IMR-90 (cell line): ENCODE results near the gene C16orf89. TPM values are rescaled to one million over a fixed set of nuclear protein-coding genes. Genes with fewer than 3 reads are reported as not detected.
A peak's percentile ranks its signal among the peaks of the same experiment; 100 is the strongest.

ENCODE experiments used
- ATAC-seq: fragments of 200-7000 bp; cut with Tn5 transposase; 2 replicates; pipeline ENCODE4 v1.9.1; 2020; ENCODE audit warnings: low read depth, mild to moderate bottlenecking, moderate library complexity
- BruUV-seq: library from RNA; stranded (reverse); fragments of 400-500 nt; replicated peaks from 2 replicates; lab custom pipeline; 2021; lab: Mats Ljungman, UMichigan
- CTCF ChIA-PET: fragments of 300-600 bp; formaldehyde crosslinking; extraction: SDS; loops from one replicate; lab custom pipeline; 2021; ENCODE audit warnings: antibody characterized with exemption; lab: Yijun Ruan, JAX
- POLR2A ChIA-PET: fragments of 300-600 bp; sonication (Branson Sonifier 250); formaldehyde crosslinking; loops from one replicate; lab custom pipeline; 2022; ENCODE audit warnings: antibody characterized with exemption; ENCODE audit not compliant: unreplicated experiment; lab: Charles Lee
- DNase-seq: peaks from one replicate; pipeline ENCODE4 v3.0.0; 2013
- H2AFZ ChIP-seq: replicated peaks from 2 replicates; pipeline ENCODE3; 2013; ENCODE audit warnings: low read length, mild to moderate bottlenecking; ENCODE audit not compliant: poor library complexity
- H2AK5ac ChIP-seq: 2 replicates; pipeline ENCODE4 v1.6.1; 2013; ENCODE audit warnings: low read depth, low read length, inconsistent platforms
- H2AK9ac ChIP-seq: replicated peaks from 2 replicates; pipeline ENCODE3; 2013; ENCODE audit warnings: mild to moderate bottlenecking, low read depth, low read length, moderate library complexity; ENCODE audit not compliant: poor library complexity
- H2BK120ac ChIP-seq: 2 replicates; pipeline ENCODE4 v1.6.1; 2013; ENCODE audit warnings: low read depth, low read length, inconsistent platforms
- H2BK15ac ChIP-seq: 3 replicates; pipeline ENCODE4 v1.6.1; 2013; ENCODE audit warnings: low read depth, low read length, inconsistent platforms
- H2BK20ac ChIP-seq: 2 replicates; pipeline ENCODE4 v1.6.1; 2013; ENCODE audit warnings: low read depth, mild to moderate bottlenecking, inconsistent platforms, low read length, moderate library complexity
- H2BK5ac ChIP-seq: 2 replicates; pipeline ENCODE4 v1.6.1; 2013; ENCODE audit warnings: mild to moderate bottlenecking, low read depth, low read length, inconsistent platforms; ENCODE audit not compliant: poor library complexity, severe bottlenecking
- H3K14ac ChIP-seq: replicated peaks from 2 replicates; pipeline ENCODE4 v1.6.1; 2013; ENCODE audit warnings: low read depth, low read length, inconsistent platforms
- H3K18ac ChIP-seq: 2 replicates; pipeline ENCODE4 v1.6.1; 2013; ENCODE audit warnings: low read depth, low read length, control low read depth
- H3K23ac ChIP-seq: 2 replicates; pipeline ENCODE4 v1.6.1; 2013; ENCODE audit warnings: low read depth, low read length, inconsistent platforms
- H3K27ac ChIP-seq: 2 replicates; pipeline ENCODE4 v1.5.1; 2013; ENCODE audit warnings: mild to moderate bottlenecking, control low read depth, low read length; ENCODE audit not compliant: insufficient read depth
- H3K27me3 ChIP-seq: 2 replicates; pipeline ENCODE4 v1.6.1; 2013; ENCODE audit warnings: low read length; ENCODE audit not compliant: control insufficient read depth, insufficient read depth
- H3K36me3 ChIP-seq: 2 replicates; pipeline ENCODE4 v1.6.1; 2013; ENCODE audit warnings: low read length, mixed read lengths; ENCODE audit not compliant: control insufficient read depth, insufficient read depth
- H3K4ac ChIP-seq: 2 replicates; pipeline ENCODE4 v1.6.1; 2013; ENCODE audit warnings: low read depth, low read length, inconsistent platforms
- H3K4me1 ChIP-seq: 2 replicates; pipeline ENCODE4 v1.6.1; 2013; ENCODE audit warnings: low read length, mixed read lengths; ENCODE audit not compliant: control insufficient read depth, insufficient read depth
- H3K4me2 ChIP-seq: 2 replicates; pipeline ENCODE4 v1.6.1; 2013; ENCODE audit warnings: low read depth, mild to moderate bottlenecking, control low read depth, low read length, moderate library complexity
- H3K4me3 ChIP-seq: 2 replicates; pipeline ENCODE4 v1.5.1; 2013; ENCODE audit warnings: low read depth, mild to moderate bottlenecking, control low read depth, low read length, moderate library complexity; ENCODE audit not compliant: insufficient read depth
- H3K56ac ChIP-seq: 2 replicates; pipeline ENCODE4 v1.6.1; 2013; ENCODE audit warnings: low read length, inconsistent platforms; ENCODE audit not compliant: insufficient read depth; ENCODE audit errors: extremely low read depth
- H3K79me1 ChIP-seq, 2 experiments: 2 replicates each; pipeline ENCODE4 v1.6.1; 2013; ENCODE audit warnings: low read length in 2 of 2, inconsistent platforms in 1 of 2, low read depth in 1 of 2
- H3K9ac ChIP-seq: 2 replicates; pipeline ENCODE4 v1.6.1; 2013; ENCODE audit warnings: low read depth, low read length, control low read depth
- H3K9me1 ChIP-seq: 2 replicates; pipeline ENCODE4 v1.6.1; 2013; ENCODE audit warnings: low read length, inconsistent platforms; ENCODE audit not compliant: insufficient read depth
- H3K9me3 ChIP-seq: 2 replicates; pipeline ENCODE4 v1.6.1; 2013; ENCODE audit warnings: low read length; ENCODE audit not compliant: control insufficient read depth, insufficient read depth
- H4K20me1 ChIP-seq: 2 replicates; pipeline ENCODE4 v1.6.1; 2013; ENCODE audit warnings: low read length, inconsistent platforms; ENCODE audit not compliant: insufficient read depth
- H4K5ac ChIP-seq: 2 replicates; pipeline ENCODE4 v1.6.1; 2013; ENCODE audit warnings: mild to moderate bottlenecking, low read depth, low read length, control low read depth
- H4K8ac ChIP-seq, 2 experiments: 2 replicates each; pipeline ENCODE4 v1.6.1; 2013; ENCODE audit warnings: low read depth in 2 of 2, low read length in 2 of 2, control low read depth in 1 of 2, inconsistent platforms in 1 of 2
- H4K91ac ChIP-seq: 2 replicates; pipeline ENCODE4 v1.6.1; 2013; ENCODE audit warnings: low read depth, low read length, inconsistent platforms; ENCODE audit not compliant: insufficient read depth
- RAD21 ChIP-seq: IDR thresholded peaks from 2 replicates; pipeline ENCODE4 v1.6.1; 2012; ENCODE audit warnings: low read length, improper control_type of control experiment
- WGBS, 2 experiments: methylation state at CpG; one replicate each; pipeline versions ENCODE4 v1.1.5 to v1.1.7; 2013; ENCODE audit warnings: missing lambda C conversion rate in 2 of 2; ENCODE audit not compliant: insufficient read length in 1 of 2; ENCODE audit errors: extremely low coverage in 2 of 2; 5-methylcytosine and 5-hydroxymethylcytosine counted together
- dilution Hi-C: fragments of 300-500 bp; cut with HindIII; formaldehyde crosslinking; loops from one replicate; pipeline ENCODE4 v1.14.3; 2018; ENCODE audit warnings: low sequenced_read_pairs; ENCODE audit not compliant: unreplicated experiment
- in situ Hi-C: fragments of 300-500 bp; cut with MboI; formaldehyde crosslinking; loops from 3 replicates; pipeline ENCODE4 v1.14.3; 2019; ENCODE audit warnings: low sequenced_read_pairs, inconsistent platforms, mixed read lengths
- intact Hi-C: fragments of 100-400 bp; cut with micrococcal nuclease; formaldehyde crosslinking; loops from 2 replicates; pipeline ENCODE4 v1.10.0; 2022
- polyA plus RNA-seq, 3 experiments: library from polyadenylated mRNA; depleted of rRNA; stranded (reverse); fragments of >200 nt; gene quantifications; 2 replicates each; pipeline ENCODE4 v1.2.3, GENCODE V29; 2012; ENCODE audit warnings: low replicate concordance in 1 of 3
- total RNA-seq: library from RNA; depleted of rRNA; stranded (reverse); fragments of >200 nt; gene quantifications from 2 replicates; pipeline ENCODE4 v1.2.3, GENCODE V29; 2012
- TF ChIP-seq, protein P1 (sequence below): conservative IDR thresholded peaks from 2 replicates; pipeline ENCODE4 v1.5.1; 2012; ENCODE audit warnings: mild to moderate bottlenecking, low read depth, low read length, improper control_type of control experiment

C16orf89 gene
- total and polyA plus RNA-seq, 2 of the 4 experiments (the other 2 are of a cell fraction): 0.17 to 0.18 TPM

DNA sequence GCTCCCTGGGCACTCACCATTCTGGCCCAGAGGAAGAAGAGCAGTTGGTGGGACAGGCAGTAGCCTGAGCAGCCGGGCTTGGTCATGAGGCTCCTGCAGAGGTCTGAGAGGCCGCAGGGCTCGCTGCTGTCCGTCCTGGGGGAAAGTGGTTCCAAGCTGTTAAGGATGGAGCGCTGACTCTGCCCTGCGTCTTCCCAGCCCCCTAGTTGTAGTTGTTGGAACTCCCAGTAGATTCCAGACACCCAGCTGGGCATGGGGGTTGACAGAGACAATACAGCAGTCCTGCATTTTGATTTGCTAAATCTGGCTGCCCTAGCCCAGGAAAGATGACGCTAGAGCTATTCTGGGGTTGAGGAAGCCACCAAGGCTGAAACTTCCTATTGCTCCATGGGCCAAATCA is 7.3 kb downstream of the C16orf89 start:
- BruUV-seq: no TSS peak
- Histone ChIP-seq H2AK9ac (no peak overlapping the region), H3K4me2 (no peak overlapping the region), H2AFZ (no peak overlapping the region), H3K36me3 (no peaks in the 10 kb centered on the region), H3K18ac (no peak overlapping the region), H4K20me1 (no peaks in the 10 kb centered on the region), H4K8ac (no peak overlapping the region), H3K79me1 (no peaks in the 10 kb centered on the region), H3K9me1 (no peaks in the 10 kb centered on the region), H2AK5ac (no peak overlapping the region), H3K4me3 (no peak overlapping the region), H2BK5ac (no peak overlapping the region), H3K56ac (no peak overlapping the region), H2BK15ac (no peak overlapping the region), H4K91ac (no peak overlapping the region), H3K4me1 (no peaks in the 10 kb centered on the region), H2BK20ac (no peak overlapping the region), H2BK120ac (no peak overlapping the region), H3K27ac (no peak overlapping the region), H3K9me3 (no peaks in the 10 kb centered on the region), H3K4ac (no peak overlapping the region), H3K23ac (no peak overlapping the region), H3K9ac (no peak overlapping the region), H3K27me3 (peaks cover 7% of the 10 kb centered on the region; the same call in 1 of the 2 replicates), H3K14ac (no peak overlapping the region), H4K5ac (no peak overlapping the region)
- CTCF ChIA-PET: no interaction called here
- POLR2A ChIA-PET: no interaction called here
- DNase-seq (no peak), ATAC-seq (peak; percentile 74)
- dilution Hi-C loops (no loop called here), intact Hi-C loops (no loop called here), in situ Hi-C loops (no loop called here)
- TF ChIP-seq, protein P1, sequence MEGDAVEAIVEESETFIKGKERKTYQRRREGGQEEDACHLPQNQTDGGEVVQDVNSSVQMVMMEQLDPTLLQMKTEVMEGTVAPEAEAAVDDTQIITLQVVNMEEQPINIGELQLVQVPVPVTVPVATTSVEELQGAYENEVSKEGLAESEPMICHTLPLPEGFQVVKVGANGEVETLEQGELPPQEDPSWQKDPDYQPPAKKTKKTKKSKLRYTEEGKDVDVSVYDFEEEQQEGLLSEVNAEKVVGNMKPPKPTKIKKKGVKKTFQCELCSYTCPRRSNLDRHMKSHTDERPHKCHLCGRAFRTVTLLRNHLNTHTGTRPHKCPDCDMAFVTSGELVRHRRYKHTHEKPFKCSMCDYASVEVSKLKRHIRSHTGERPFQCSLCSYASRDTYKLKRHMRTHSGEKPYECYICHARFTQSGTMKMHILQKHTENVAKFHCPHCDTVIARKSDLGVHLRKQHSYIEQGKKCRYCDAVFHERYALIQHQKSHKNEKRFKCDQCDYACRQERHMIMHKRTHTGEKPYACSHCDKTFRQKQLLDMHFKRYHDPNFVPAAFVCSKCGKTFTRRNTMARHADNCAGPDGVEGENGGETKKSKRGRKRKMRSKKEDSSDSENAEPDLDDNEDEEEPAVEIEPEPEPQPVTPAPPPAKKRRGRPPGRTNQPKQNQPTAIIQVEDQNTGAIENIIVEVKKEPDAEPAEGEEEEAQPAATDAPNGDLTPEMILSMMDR: peak; percentile 23; the same call in 1 of the 2 replicates
- no peak for TF ChIP-seq RAD21
- no CpG with 5 or more reads among the region's 7 CpGs for WGBS, 2 experiments
